ENCODE data around the gene TMEM14B.

TMEM14B gene

GRCh38 chr6:10792101-10792500, 44.5 kb downstream of the TMEM14B start:
- no peaks in the 10 kb centered on the region for H3K27me3 ChIP-seq (ENCODE audit: low read depth, low read length)
- no peak overlapping the region for H3K4me3 ChIP-seq (ENCODE audit: low read depth in 1 of 2, low read length in 2 of 2)
- no peak overlapping the region for H3K27ac ChIP-seq (ENCODE audit: low read length)
- H3K4me1 ChIP-seq (ENCODE audit: control insufficient read depth in 1 of 2, insufficient read depth in 2 of 2, low read length in 2 of 2): no peaks in the 10 kb centered on the region
- H3K36me3 ChIP-seq (ENCODE audit: control insufficient read depth in 1 of 2, insufficient read depth in 2 of 2, low read length in 2 of 2): peaks cover 0 to 4% of the 10 kb centered on the region in 2 donors
- no peaks in the 10 kb centered on the region for H3K9me3 ChIP-seq (ENCODE audit: control insufficient read depth in 1 of 2, low read length in 2 of 2)

GRCh38 chr6:10793035-10793434, 45.4 kb downstream of the TMEM14B start:
- Histone ChIP-seq H3K27ac (ENCODE audit: low read length) (no peak overlapping the region), H3K36me3 (ENCODE audit: control insufficient read depth in 1 of 2, insufficient read depth in 2 of 2, low read length in 2 of 2) (peaks cover 0 to 4% of the 10 kb centered on the region in 2 donors), H3K4me3 (ENCODE audit: low read depth in 1 of 2, low read length in 2 of 2) (no peak overlapping the region), H3K4me1 (ENCODE audit: control insufficient read depth in 1 of 2, insufficient read depth in 2 of 2, low read length in 2 of 2) (no peaks in the 10 kb centered on the region), H3K9me3 (ENCODE audit: control insufficient read depth in 1 of 2, low read length in 2 of 2) (no peaks in the 10 kb centered on the region), H3K27me3 (ENCODE audit: low read depth, low read length) (no peaks in the 10 kb centered on the region)

- Histone ChIP-seq H3K4me3 (ENCODE audit: low read depth in 1 of 2, low read length in 2 of 2) (no peak overlapping the region), H3K27ac (ENCODE audit: low read length) (no peak overlapping the region), H3K9me3 (ENCODE audit: control insufficient read depth in 1 of 2, low read length in 2 of 2) (no peaks in the 10 kb centered on the region), H3K36me3 (ENCODE audit: control insufficient read depth in 1 of 2, insufficient read depth in 2 of 2, low read length in 2 of 2) (peaks cover 0 to 4% of the 10 kb centered on the region in 2 donors), H3K27me3 (ENCODE audit: low read depth, low read length) (no peaks in the 10 kb centered on the region), H3K4me1 (ENCODE audit: control insufficient read depth in 1 of 2, insufficient read depth in 2 of 2, low read length in 2 of 2) (no peaks in the 10 kb centered on the region)
Observed at GRCh38 chr6:10793695-10794094, 46.1 kb downstream of the TMEM14B start.

GRCh38 chr6:10794239-10794638, 46.6 kb downstream of the TMEM14B start:
- no peak overlapping the region for H3K4me3 ChIP-seq (ENCODE audit: low read depth in 1 of 2, low read length in 2 of 2)
- H3K27ac ChIP-seq (ENCODE audit: low read length): no peak overlapping the region
- peaks cover 0 to 4% of the 10 kb centered on the region in 2 donors for H3K36me3 ChIP-seq (ENCODE audit: control insufficient read depth in 1 of 2, insufficient read depth in 2 of 2, low read length in 2 of 2)
- no peaks in the 10 kb centered on the region for H3K9me3 ChIP-seq (ENCODE audit: control insufficient read depth in 1 of 2, low read length in 2 of 2)
- no peaks in the 10 kb centered on the region for H3K4me1 ChIP-seq (ENCODE audit: control insufficient read depth in 1 of 2, insufficient read depth in 2 of 2, low read length in 2 of 2)
- H3K27me3 ChIP-seq (ENCODE audit: low read depth, low read length): no peaks in the 10 kb centered on the region

- Histone ChIP-seq H3K27me3 (ENCODE audit: low read depth, low read length) (no peaks in the 10 kb centered on the region), H3K27ac (ENCODE audit: low read length) (no peak overlapping the region), H3K4me3 (ENCODE audit: low read depth in 1 of 2, low read length in 2 of 2) (no peak overlapping the region), H3K36me3 (ENCODE audit: control insufficient read depth in 1 of 2, insufficient read depth in 2 of 2, low read length in 2 of 2) (no peaks in the 10 kb centered on the region), H3K4me1 (ENCODE audit: control insufficient read depth in 1 of 2, insufficient read depth in 2 of 2, low read length in 2 of 2) (no peaks in the 10 kb centered on the region), H3K9me3 (ENCODE audit: control insufficient read depth in 1 of 2, low read length in 2 of 2) (no peaks in the 10 kb centered on the region)
Observed at GRCh38 chr6:10800810-10801209, 53.2 kb downstream of the TMEM14B start.

GRCh38 chr6:10801224-10801848, 53.7 kb downstream of the TMEM14B start:
- Histone ChIP-seq H3K9me3 (ENCODE audit: control insufficient read depth in 1 of 2, low read length in 2 of 2) (no peaks in the 10 kb centered on the region), H3K27ac (ENCODE audit: low read length) (no peak overlapping the region), H3K27me3 (ENCODE audit: low read depth, low read length) (no peaks in the 10 kb centered on the region), H3K4me1 (ENCODE audit: control insufficient read depth in 1 of 2, insufficient read depth in 2 of 2, low read length in 2 of 2) (no peaks in the 10 kb centered on the region), H3K36me3 (ENCODE audit: control insufficient read depth in 1 of 2, insufficient read depth in 2 of 2, low read length in 2 of 2) (no peaks in the 10 kb centered on the region), H3K4me3 (ENCODE audit: low read depth in 1 of 2, low read length in 2 of 2) (no peak overlapping the region)
